ENCODE data around the gene CGRRF1. TPM values are rescaled to one million over a fixed set of nuclear protein-coding genes. Genes with fewer than 3 reads are reported as not detected.

Gene CGRRF1
- total RNA-seq, 1 experiment from 2014 or later = 19.1 TPM

- H2AFZ ChIP-seq (ENCODE audit: low read length) = no peak overlapping the region
- Mint-ChIP-seq H3K4me3 (no peak overlapping the region), H3K36me3 (ENCODE audit: insufficient read depth in 1 of 3, low read depth in 3 of 3) (peaks cover 0 to 15% (median 1%) of the 10 kb centered on the region in 3 experiments; a peak in 5 of 7 replicates), H3K9me3 (no peaks in the 10 kb centered on the region), H3K27me3 (ENCODE audit: low read depth) (no peaks in the 10 kb centered on the region), H3K4me1 (peaks cover 9 to 15% of the 10 kb centered on the region in 2 experiments), H3K27ac (peak overlapping the region; percentile 20 to 71 (median 59); a peak in 6 of 7 replicates)
- H3K18ac ChIP-seq (ENCODE audit: insufficient read length, low read depth, low read length) = no peak overlapping the region
- H3K9me3 ChIP-seq (ENCODE audit: control insufficient read depth, low read depth, low read length) = no peaks in the 10 kb centered on the region
- no peak overlapping the region for H3K14ac ChIP-seq (ENCODE audit: insufficient read depth, low read length)
- H3K79me1 ChIP-seq (ENCODE audit: insufficient read depth, low read depth, low read length, poor library complexity, severe bottlenecking) = no peaks in the 10 kb centered on the region
- H4K91ac ChIP-seq (ENCODE audit: insufficient read length, low read depth, low read length) = no peak overlapping the region
- no peak overlapping the region for H3K23ac ChIP-seq (ENCODE audit: insufficient read length, low read depth, low read length)
- H3T11ph ChIP-seq (ENCODE audit: low read length) = no peak overlapping the region
- H3K23me2 ChIP-seq (ENCODE audit: insufficient read length, low read depth, low read length, poor library complexity, severe bottlenecking) = no peaks in the 10 kb centered on the region
- no peak overlapping the region for H3K4me2 ChIP-seq (ENCODE audit: insufficient read depth, insufficient read length, low read length)
- H3K4me1 ChIP-seq (ENCODE audit: insufficient read depth, low read length) = no peaks in the 10 kb centered on the region; the same call in 1 of the 2 replicates
- H3K56ac ChIP-seq (ENCODE audit: insufficient read length, low read depth, low read length) = no peak overlapping the region
- H4K20me1 ChIP-seq (ENCODE audit: control insufficient read depth, insufficient read depth, insufficient read length) = no peaks in the 10 kb centered on the region
- no peak overlapping the region for H4K8ac ChIP-seq (replicated peaks; ENCODE audit: insufficient read length, low read depth, low read length)
- H3K27ac ChIP-seq (ENCODE audit: insufficient read length, low read depth, low read length) = no peak overlapping the region
- TF ChIP-seq, protein P1, sequence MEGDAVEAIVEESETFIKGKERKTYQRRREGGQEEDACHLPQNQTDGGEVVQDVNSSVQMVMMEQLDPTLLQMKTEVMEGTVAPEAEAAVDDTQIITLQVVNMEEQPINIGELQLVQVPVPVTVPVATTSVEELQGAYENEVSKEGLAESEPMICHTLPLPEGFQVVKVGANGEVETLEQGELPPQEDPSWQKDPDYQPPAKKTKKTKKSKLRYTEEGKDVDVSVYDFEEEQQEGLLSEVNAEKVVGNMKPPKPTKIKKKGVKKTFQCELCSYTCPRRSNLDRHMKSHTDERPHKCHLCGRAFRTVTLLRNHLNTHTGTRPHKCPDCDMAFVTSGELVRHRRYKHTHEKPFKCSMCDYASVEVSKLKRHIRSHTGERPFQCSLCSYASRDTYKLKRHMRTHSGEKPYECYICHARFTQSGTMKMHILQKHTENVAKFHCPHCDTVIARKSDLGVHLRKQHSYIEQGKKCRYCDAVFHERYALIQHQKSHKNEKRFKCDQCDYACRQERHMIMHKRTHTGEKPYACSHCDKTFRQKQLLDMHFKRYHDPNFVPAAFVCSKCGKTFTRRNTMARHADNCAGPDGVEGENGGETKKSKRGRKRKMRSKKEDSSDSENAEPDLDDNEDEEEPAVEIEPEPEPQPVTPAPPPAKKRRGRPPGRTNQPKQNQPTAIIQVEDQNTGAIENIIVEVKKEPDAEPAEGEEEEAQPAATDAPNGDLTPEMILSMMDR (conservative IDR thresholded peaks at IDR 0.05) = no peak
- no peak overlapping the region for H2BK20ac ChIP-seq (ENCODE audit: low read depth, low read length, poor library complexity, severe bottlenecking)
- no peaks in the 10 kb centered on the region for H3K27me3 ChIP-seq (ENCODE audit: insufficient read depth, low read length)
- H2BK15ac ChIP-seq (ENCODE audit: low read depth, low read length) = no peak overlapping the region
- no peaks in the 10 kb centered on the region for H3K79me2 ChIP-seq (ENCODE audit: insufficient read depth, low read length)
- H3K4ac ChIP-seq (ENCODE audit: low read depth, low read length) = no peak overlapping the region
- no peak overlapping the region for H4K5ac ChIP-seq (ENCODE audit: insufficient read length, low read depth, low read length)
- no CpG with 5 or more reads among the region's 2 CpGs for WGBS (ENCODE audit: extremely low coverage, insufficient read length, low lambda C conversion rate)
- H3K9ac ChIP-seq (ENCODE audit: extremely low read depth, insufficient read length, low read length) = no peak overlapping the region
- H2BK12ac ChIP-seq (ENCODE audit: insufficient read length, low read depth, low read length) = no peak overlapping the region
- DNase-seq = no peak
- no peak overlapping the region for H2AK5ac ChIP-seq (ENCODE audit: insufficient read length, low read length)
- no peak overlapping the region for H2BK120ac ChIP-seq (ENCODE audit: low read depth, low read length, poor library complexity, severe bottlenecking)
- no peak overlapping the region for H2BK5ac ChIP-seq (ENCODE audit: insufficient read length, low read length)
Observed at GRCh38 chr14:54535646-54536045, 25.9 kb downstream of the CGRRF1 start.

All from H9 (cell line).